Liver (tissue), 9 donors: ENCODE data around the gene ERCC3. TPM values are rescaled to one million over a fixed set of nuclear protein-coding genes. Genes with fewer than 3 reads are reported as not detected.

Experiments
- DNase-seq: peaks from one replicate; pipeline ENCODE4 v3.0.0-alpha.2; 2017; ENCODE audit warnings: low spot score
- H3K27ac ChIP-seq, 2 donors: one replicate each; pipeline ENCODE4 v1.7.0; 2013; ENCODE audit warnings: inconsistent platforms in 2 of 2, low read length in 2 of 2, control low read depth in 1 of 2, low read depth in 1 of 2, mild to moderate bottlenecking in 1 of 2
- H3K27me3 ChIP-seq, 4 donors: one replicate each; pipeline versions ENCODE4 v1.6.1 to v1.7.0; 2013; ENCODE audit warnings: low read length in 3 of 4, inconsistent platforms in 1 of 4, mild to moderate bottlenecking in 1 of 4, moderate library complexity in 1 of 4; ENCODE audit not compliant: control insufficient read depth in 4 of 4, insufficient read depth in 4 of 4
- H3K36me3 ChIP-seq, 4 donors: one replicate each; pipeline versions ENCODE4 v1.6.1 to v1.7.0; 2013; ENCODE audit warnings: low read length in 3 of 4, mild to moderate bottlenecking in 3 of 4, low read depth in 1 of 4, moderate library complexity in 1 of 4; ENCODE audit not compliant: control insufficient read depth in 4 of 4, insufficient read depth in 3 of 4
- H3K4me1 ChIP-seq, 4 donors: one replicate each; pipeline versions ENCODE4 v1.6.1 to v1.7.0; 2013; ENCODE audit warnings: low read length in 3 of 4, mild to moderate bottlenecking in 3 of 4, moderate library complexity in 1 of 4; ENCODE audit not compliant: control insufficient read depth in 4 of 4, insufficient read depth in 4 of 4
- H3K4me3 ChIP-seq, 3 donors: one replicate each; pipeline versions ENCODE4 v1.6.1 to v1.7.0; 2013; ENCODE audit warnings: low read length in 3 of 3, control low read depth in 1 of 3, low read depth in 1 of 3, mild to moderate bottlenecking in 1 of 3
- H3K9ac ChIP-seq, 2 donors: one replicate each; pipeline ENCODE4 v1.7.0; 2013; ENCODE audit warnings: low read length in 2 of 2, mild to moderate bottlenecking in 2 of 2, moderate library complexity in 2 of 2, control low read depth in 1 of 2, low read depth in 1 of 2
- H3K9me3 ChIP-seq, 4 donors: one replicate each; pipeline versions ENCODE4 v1.6.1 to v1.7.0; 2013; ENCODE audit warnings: low read length in 3 of 4; ENCODE audit not compliant: control insufficient read depth in 4 of 4
- ATF3 ChIP-seq: IDR thresholded peaks from 2 replicates; pipeline ENCODE4 v1.6.1; 2016; ENCODE audit warnings: antibody characterized with exemption
- CTCF ChIP-seq: fragments of 150-350 bp; IDR thresholded peaks from 2 replicates; pipeline ENCODE4 v1.5.1; 2017; ENCODE audit warnings: improper control_type of control experiment, low read depth, low read length; ENCODE audit not compliant: missing input control
- EGR1 ChIP-seq, 2 donors: IDR thresholded peaks; 2 replicates each; pipeline ENCODE4 v1.6.1; 2016 to 2018; ENCODE audit warnings: antibody characterized with exemption in 2 of 2, low read depth in 2 of 2
- FOXA1 ChIP-seq: IDR thresholded peaks from 2 replicates; pipeline ENCODE4 v1.6.1; 2016; ENCODE audit warnings: antibody characterized with exemption
- FOXA2 ChIP-seq: IDR thresholded peaks from 2 replicates; pipeline ENCODE4 v1.6.1; 2016; ENCODE audit warnings: antibody characterized with exemption
- GABPA ChIP-seq, 2 donors: IDR thresholded peaks in 1 of 2; conservative IDR thresholded peaks in 1 of 2; 2 replicates each; pipeline ENCODE4 v1.6.1; 2016; ENCODE audit warnings: antibody characterized with exemption in 2 of 2, mild to moderate bottlenecking in 1 of 2, moderate library complexity in 1 of 2
- HNF4A ChIP-seq, 2 donors: conservative IDR thresholded peaks; 2 replicates each; pipeline ENCODE4 v1.6.1; 2016; ENCODE audit warnings: antibody characterized with exemption in 2 of 2, mild to moderate bottlenecking in 2 of 2
- HNF4G ChIP-seq: IDR thresholded peaks from 2 replicates; pipeline ENCODE4 v1.6.1; 2016; ENCODE audit warnings: antibody characterized with exemption
- JUND ChIP-seq, 2 donors: IDR thresholded peaks; 2 replicates each; pipeline ENCODE4 v1.6.1; 2016; ENCODE audit warnings: antibody characterized with exemption in 2 of 2
- MAX ChIP-seq: IDR thresholded peaks from 2 replicates; pipeline ENCODE4 v1.6.1; 2016; ENCODE audit warnings: antibody characterized with exemption
- NR2F2 ChIP-seq: IDR thresholded peaks from 2 replicates; pipeline ENCODE4 v1.6.1; 2016; ENCODE audit warnings: antibody characterized with exemption
- RAD21 ChIP-seq, 2 donors: IDR thresholded peaks; 2 replicates each; pipeline ENCODE4 v1.6.1; 2016; ENCODE audit warnings: antibody characterized with exemption in 2 of 2, mild to moderate bottlenecking in 2 of 2
- REST ChIP-seq: IDR thresholded peaks from 2 replicates; pipeline ENCODE4 v1.6.1; 2016; ENCODE audit warnings: antibody characterized with exemption, mild to moderate bottlenecking
- RXRA ChIP-seq, 2 donors: IDR thresholded peaks; 2 replicates each; pipeline ENCODE4 v1.6.1; 2017 to 2018; ENCODE audit warnings: antibody characterized with exemption in 2 of 2, mild to moderate bottlenecking in 1 of 2
- SP1 ChIP-seq: IDR thresholded peaks from 2 replicates; pipeline ENCODE4 v1.6.1; 2018; ENCODE audit warnings: antibody characterized with exemption, mild to moderate bottlenecking
- TAF1 ChIP-seq: conservative IDR thresholded peaks from 2 replicates; pipeline ENCODE4 v1.6.1; 2016; ENCODE audit warnings: antibody characterized with exemption, mild to moderate bottlenecking
- YY1 ChIP-seq: IDR thresholded peaks from 2 replicates; pipeline ENCODE4 v1.6.1; 2016; ENCODE audit warnings: antibody characterized with exemption, mild to moderate bottlenecking
- ZBTB33 ChIP-seq: IDR thresholded peaks from 2 replicates; pipeline ENCODE4 v1.6.1; 2016; ENCODE audit warnings: antibody characterized with exemption
- WGBS: extraction: QIAGEN DNeasy Blood & Tissue Kit; methylation state at CpG from one replicate; pipeline ENCODE4 v1.1.7; 2013; 5-methylcytosine and 5-hydroxymethylcytosine counted together
- polyA plus RNA-seq, 2 donors: library from polyadenylated mRNA; stranded (reverse) in 1 of 2; unstranded in 1 of 2; fragments of 200-250 nt in 1 of 2; fragments of >200 nt in 1 of 2; fragmentation: Nextera tagmentation in 1 of 2; extraction: Ambion mirVana in 1 of 2; gene quantifications; one replicate each; pipeline versions ENCODE4 v1.2.1 to v1.2.3, GENCODE V29; 2013 to 2015
- total RNA-seq, 2 donors: library from RNA; depleted of rRNA; stranded (reverse); fragments of >200 nt; gene quantifications; one replicate each; pipeline ENCODE4 v1.2.3, GENCODE V29; 2014
- donor health status: healthy.
- donor health status: healthy.
- donor health status: healthy.
- donor health status: healthy.
- donor health status: healthy.

The ERCC3 gene
- total and polyA plus RNA-seq, 4 donors, result 12.4 to 38.3 (median 17.4) TPM

- H3K9me3 ChIP-seq, result no peaks in the 10 kb centered on the region
- H3K36me3 ChIP-seq, result peaks cover 0 to 12% (median 6%) of the 10 kb centered on the region in 4 donors
- WGBS, result 100% methylated on average over 1 of the region's 1 CpG
- H3K4me3 ChIP-seq, result no peak overlapping the region
- no peak overlapping the region for H3K27ac ChIP-seq
- TF ChIP-seq ATF3 (no peak), RAD21 (IDR thresholded peaks at IDR 0.05) (peak in 1 of 2 donors; percentile 4), TAF1 (no peak)
- DNase-seq, result no peak
- no peaks in the 10 kb centered on the region for H3K27me3 ChIP-seq
- no peak overlapping the region for H3K9ac ChIP-seq
- H3K4me1 ChIP-seq, result peaks cover 6 to 17% (median 11%) of the 10 kb centered on the region in 4 donors
Observed at GRCh38 chr2:127342101-127342500, 48.2 kb upstream of the ERCC3 start.

- H3K4me1 ChIP-seq, result peaks cover 0 to 5% (median under 1%) of the 10 kb centered on the region in 4 donors
- no peak for DNase-seq
- TF ChIP-seq SP1, result no peak
- TF ChIP-seq EGR1 (IDR thresholded peaks at IDR 0.05; ENCODE audit: low read depth in 2 of 2), result no peak
- TF ChIP-seq CTCF, result no peak
- TF ChIP-seq NR2F2, result no peak
- no peak for TF ChIP-seq FOXA2
- no peak for TF ChIP-seq HNF4A (conservative IDR thresholded peaks at IDR 0.05)
- TF ChIP-seq JUND (IDR thresholded peaks at IDR 0.05), result no peak
- TF ChIP-seq GABPA (IDR thresholded peaks at IDR 0.05 in 1 of 2, conservative IDR thresholded peaks at IDR 0.05 in 1 of 2), result no peak
- TF ChIP-seq ATF3, result no peak
- TF ChIP-seq ZBTB33, result no peak
- no peak for TF ChIP-seq TAF1
- TF ChIP-seq MAX, result no peak
- TF ChIP-seq YY1, result no peak
- TF ChIP-seq FOXA1, result no peak
- no peak for TF ChIP-seq RXRA (IDR thresholded peaks at IDR 0.05)
- no peak for TF ChIP-seq REST
- no peak for TF ChIP-seq HNF4G
- TF ChIP-seq RAD21 (IDR thresholded peaks at IDR 0.05), result no peak
- peaks cover 8 to 22% (median 14%) of the 10 kb centered on the region in 4 donors for H3K36me3 ChIP-seq
- H3K9ac ChIP-seq, result no peak overlapping the region
- H3K4me3 ChIP-seq, result no peak overlapping the region
- no peaks in the 10 kb centered on the region for H3K9me3 ChIP-seq
- no peak overlapping the region for H3K27ac ChIP-seq
- WGBS, result 94% methylated on average over 1 of the region's 1 CpG
- no peaks in the 10 kb centered on the region for H3K27me3 ChIP-seq
Observed at GRCh38 chr2:127332335-127332734, 38.4 kb upstream of the ERCC3 start.
